NCI-H2107 treated with DMSO at 0.1 percent for 48 hours (cell line): Measurements from ENCODE around the gene CGNL1.

ENCODE experiments used
- DNase-seq: peaks from one replicate; lab custom pipeline; 2025; ENCODE audit not compliant: unreplicated experiment; lab: John Stamatoyannopoulos, UW

Gene CGNL1

GRCh38 chr15:57542505-57542817, 166.2 kb downstream of the CGNL1 start:
- no peak for DNase-seq

GRCh38 chr15:57544848-57545480, 168.7 kb downstream of the CGNL1 start:
- DNase-seq = no peak

GRCh38 chr15:57545995-57546394, 169.7 kb downstream of the CGNL1 start:
- no peak for DNase-seq

- no peak for DNase-seq
Measured at GRCh38 chr15:57547243-57547755, 171.0 kb downstream of the CGNL1 start.

- no peak for DNase-seq
Measured at GRCh38 chr15:57548351-57548750, 172.0 kb downstream of the CGNL1 start.

- no peak for DNase-seq
Measured at GRCh38 chr15:57548835-57549234, 172.5 kb downstream of the CGNL1 start.

GRCh38 chr15:57549935-57550334, 173.6 kb downstream of the CGNL1 start:
- DNase-seq = no peak

GRCh38 chr15:57550640-57551039, 174.3 kb downstream of the CGNL1 start:
- DNase-seq = no peak

- no peak for DNase-seq
Measured at GRCh38 chr15:57551715-57552677, 175.7 kb downstream of the CGNL1 start.

GRCh38 chr15:57552678-57553334, 176.5 kb downstream of the CGNL1 start:
- no peak for DNase-seq

- DNase-seq = no peak
Measured at GRCh38 chr15:57553526-57553925, 177.2 kb downstream of the CGNL1 start.

- DNase-seq = peak; percentile 32
Measured at GRCh38 chr15:57554063-57554811, 177.9 kb downstream of the CGNL1 start.

GRCh38 chr15:57554812-57555179, 178.5 kb downstream of the CGNL1 start:
- DNase-seq = no peak

GRCh38 chr15:57555270-57555669, 179.0 kb downstream of the CGNL1 start:
- no peak for DNase-seq

GRCh38 chr15:57556040-57556439, 179.7 kb downstream of the CGNL1 start:
- no peak for DNase-seq

- no peak for DNase-seq
Measured at GRCh38 chr15:57557267-57557666, 181.0 kb downstream of the CGNL1 start.

- DNase-seq = no peak
Measured at GRCh38 chr15:57557810-57558209, 181.5 kb downstream of the CGNL1 start.

- DNase-seq = no peak
Measured at GRCh38 chr15:57559875-57560274, 183.6 kb downstream of the CGNL1 start.

- DNase-seq = peak; percentile 53
Measured at GRCh38 chr15:57561041-57561711, 184.9 kb downstream of the CGNL1 start.

- DNase-seq = no peak
Measured at GRCh38 chr15:57562196-57562769, 186.0 kb downstream of the CGNL1 start.
